ENCODE measurements around the gene RFXANK.
A peak's percentile ranks its signal among the peaks of the same experiment; 100 is the strongest.

Gene RFXANK

DNA sequence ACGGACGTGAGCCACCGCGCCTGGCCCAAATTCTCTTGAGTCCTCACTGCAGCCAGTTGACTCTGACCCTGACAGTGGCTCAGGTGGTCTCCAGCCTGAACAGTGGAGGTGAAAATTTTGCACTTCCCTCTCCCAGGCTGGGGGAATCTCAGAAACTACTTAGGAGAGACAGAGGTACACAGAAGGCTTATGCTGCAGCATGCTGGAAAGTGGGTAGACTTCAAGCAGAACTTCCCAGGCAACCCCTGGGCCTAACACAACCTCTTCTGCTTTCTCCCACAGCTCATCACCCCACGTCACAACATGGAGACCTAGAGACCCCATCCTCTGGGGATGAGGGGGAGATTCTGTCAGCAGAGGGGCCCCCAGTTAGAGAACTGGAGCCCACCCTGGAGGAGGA, 34.1 kb downstream of the RFXANK start:
- DNase-seq: no peak

DNA sequence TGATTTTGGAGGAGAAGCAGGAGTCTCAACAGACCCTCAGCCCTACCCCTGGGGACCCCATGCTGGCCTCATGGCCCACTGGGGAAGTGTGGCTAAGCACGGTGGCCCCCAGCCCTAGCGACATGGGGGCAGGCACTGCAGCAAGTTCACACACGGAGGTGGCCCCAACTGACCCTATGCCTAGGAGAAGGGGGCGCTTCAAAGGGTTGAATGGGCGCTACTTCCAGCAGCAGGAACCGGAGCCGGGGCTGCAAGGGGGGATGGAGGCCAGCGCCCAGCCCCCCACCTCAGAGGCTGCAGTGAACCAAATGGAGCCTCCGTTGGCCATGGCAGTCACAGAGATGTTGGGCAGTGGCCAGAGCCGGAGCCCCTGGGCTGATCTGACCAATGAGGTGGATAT, 34.6 kb downstream of the RFXANK start:
- DNase-seq: no peak

DNA sequence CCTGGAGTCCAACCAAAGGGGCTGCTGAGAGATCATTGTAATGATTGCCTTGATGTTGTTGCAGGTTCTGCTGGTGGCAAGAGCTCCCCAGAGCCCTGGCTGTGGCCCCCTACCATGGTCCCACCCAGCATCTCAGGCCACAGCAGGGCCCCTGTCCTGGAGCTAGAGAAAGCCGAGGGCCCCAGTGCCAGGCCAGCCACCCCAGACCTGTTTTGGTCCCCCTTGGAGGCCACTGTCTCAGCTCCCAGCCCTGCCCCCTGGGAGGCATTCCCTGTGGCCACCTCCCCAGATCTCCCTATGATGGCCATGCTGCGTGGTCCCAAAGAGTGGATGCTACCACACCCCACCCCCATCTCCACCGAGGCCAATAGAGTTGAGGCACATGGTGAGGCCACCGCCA, 35.2 kb downstream of the RFXANK start:
- DNase-seq: no peak

DNA sequence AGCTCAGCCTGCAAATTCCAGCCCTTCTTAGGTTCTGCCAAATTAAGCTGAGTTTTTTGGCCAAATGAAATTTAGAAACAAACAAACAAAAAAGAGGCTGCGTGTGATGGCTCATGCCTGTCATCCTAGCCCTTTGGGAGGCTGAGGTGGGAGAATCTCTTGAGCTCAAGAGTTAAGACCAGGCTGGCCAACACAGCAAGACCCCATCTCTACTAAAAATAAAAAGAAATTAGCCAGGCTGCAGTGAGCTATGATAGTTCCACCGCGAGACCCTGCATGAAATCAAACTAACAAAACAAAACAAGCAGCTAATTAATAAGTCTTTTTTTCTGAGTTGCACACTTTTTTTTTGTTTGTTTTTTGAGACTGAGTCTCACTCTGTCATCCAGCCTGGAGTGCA, 37.6 kb downstream of the RFXANK start:
- no peak for DNase-seq

DNA sequence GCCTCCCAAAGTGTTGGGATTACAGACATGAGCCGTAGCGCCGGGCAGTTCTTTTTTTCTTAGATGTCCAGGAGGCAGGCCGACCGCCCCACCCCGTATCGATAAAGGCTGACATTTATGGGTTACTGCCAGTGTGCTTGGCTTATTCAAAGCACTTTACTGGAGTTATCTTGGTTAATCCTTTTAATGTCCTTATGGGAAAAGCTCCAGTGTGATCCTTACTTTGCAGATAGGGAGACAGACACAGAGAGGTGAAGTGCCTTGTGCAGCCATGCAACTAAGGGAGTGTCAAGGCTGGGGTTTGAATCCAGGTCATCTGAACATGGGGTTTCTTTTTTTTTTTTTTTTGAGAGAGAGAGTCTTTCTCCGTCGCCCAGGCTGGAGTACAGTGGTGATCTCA, 38.9 kb downstream of the RFXANK start:
- no peak for DNase-seq

DNA sequence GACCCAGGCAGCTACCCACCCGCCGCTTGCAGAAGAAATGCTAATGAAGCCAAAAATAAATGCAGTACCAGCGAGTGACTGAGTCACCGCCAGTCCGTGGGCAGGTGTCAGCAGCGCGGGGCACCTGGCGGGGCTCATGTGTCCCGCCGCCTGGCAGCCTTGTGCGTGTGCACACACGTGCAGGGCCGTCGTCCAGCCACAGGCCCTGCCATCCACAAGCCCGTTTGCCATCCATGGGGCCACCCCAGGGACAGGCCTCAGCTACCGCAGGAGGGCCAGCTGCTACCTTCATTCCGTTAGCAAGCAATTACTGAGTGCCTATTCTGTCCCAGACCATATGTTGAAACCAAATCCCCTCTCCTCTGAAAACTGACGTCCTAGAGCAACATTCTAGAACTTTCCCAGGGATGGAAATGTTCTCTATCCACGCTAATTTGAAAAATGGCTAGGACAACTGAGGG, 40.2 kb downstream of the RFXANK start:
- DNase-seq: peak in 31 of 58 donors; percentile 5 to 80 (median 34)

DNA sequence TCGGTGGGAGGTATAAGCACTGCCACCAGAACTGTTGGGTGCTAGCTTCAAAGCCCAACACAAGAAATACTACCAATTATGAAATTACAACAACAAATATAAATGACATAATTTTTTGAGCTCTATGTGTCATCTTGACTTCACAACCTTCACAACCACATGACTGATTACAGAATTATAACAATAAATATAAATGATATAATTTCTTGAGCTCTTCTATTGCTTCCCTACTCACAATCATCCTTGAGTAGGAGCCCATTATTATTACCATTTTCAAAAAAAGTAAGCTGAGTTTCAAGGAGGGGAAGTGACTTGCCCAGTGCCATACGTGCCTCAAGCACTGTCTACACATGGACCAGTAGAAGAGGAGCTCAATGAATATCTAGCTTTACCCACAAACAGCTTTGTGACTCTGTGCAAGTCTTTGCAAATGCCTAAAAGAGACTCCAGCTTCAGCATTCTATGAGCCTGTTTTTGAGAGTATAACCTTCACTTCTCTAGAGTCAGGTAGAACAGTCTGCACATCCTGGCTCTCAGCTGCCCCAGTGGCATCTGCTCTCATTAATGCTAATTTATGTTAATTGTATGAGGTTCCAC, 42.3 kb downstream of the RFXANK start:
- DNase-seq: no peak

DNA sequence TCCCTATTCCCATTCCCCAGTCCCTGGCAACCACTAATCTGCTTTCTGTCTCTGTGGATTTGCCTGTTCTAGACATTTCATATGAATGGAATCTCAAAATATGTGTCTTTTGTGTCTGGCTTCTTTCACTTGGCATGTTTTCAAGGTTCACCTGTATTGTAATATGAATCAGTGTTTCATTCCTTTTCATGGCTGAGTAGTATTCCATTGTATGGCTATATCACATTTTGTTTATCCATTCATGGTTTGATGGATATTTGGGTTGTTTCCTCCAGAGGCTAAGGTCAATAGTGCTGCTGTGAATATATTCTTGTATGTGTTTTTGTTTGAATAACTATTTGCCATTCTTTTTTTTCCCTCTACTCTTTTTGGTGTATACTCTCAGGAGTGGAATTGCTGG, 44.1 kb downstream of the RFXANK start:
- DNase-seq: no peak

DNA sequence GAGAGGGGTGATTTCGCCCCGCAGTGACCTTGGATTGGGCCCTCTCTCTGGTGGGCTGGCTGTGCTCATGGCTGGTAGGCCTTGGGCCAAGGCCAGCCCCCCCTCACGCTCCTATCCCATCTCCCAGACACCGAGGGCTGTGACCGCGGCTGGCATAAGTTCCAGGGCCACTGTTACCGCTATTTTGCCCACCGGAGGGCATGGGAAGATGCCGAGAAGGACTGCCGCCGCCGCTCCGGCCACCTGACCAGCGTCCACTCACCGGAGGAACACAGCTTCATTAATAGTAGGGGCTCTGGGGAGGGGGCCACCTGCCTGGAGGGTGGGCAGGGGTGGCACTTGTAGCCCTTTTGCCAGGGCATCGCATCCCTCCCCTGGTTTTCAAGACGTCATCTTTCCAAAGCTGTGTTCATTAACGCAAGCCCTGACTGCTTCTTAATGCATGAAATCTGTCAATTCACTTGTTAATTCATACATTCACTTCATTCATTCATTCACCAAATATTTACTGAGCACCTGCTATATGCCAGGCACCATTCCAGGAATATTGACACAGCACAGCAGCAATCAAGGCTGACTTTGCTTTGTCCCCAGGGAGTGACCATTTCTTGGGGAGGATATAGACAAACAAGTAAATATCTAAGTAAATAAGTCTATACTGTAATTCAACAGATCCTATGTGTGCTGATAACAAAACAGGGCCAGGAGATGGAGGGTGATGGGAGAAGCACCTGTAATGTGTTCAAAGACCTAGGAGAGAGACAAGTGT, 46.3 kb downstream of the RFXANK start:
- no peak for DNase-seq

DNA sequence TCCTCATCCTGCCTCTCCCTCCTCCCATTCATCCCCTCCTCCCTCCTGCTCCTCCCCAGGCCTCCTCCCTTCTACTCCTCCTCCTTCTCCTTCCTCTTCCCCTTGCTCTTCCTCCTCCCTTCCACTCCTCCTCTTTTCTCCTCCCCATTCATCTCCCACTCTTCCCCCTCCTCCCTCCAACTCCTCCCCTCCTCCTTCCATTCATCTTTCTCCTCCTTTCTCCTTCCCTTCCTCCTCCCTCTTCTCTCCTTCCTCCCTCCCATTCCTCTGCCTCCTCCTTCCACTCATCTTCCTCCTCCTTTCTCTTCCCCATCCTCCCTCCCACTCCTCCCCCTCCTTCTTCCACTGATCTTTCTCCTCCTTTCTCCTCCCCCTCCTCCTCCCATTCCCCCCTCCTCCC, 47.6 kb downstream of the RFXANK start:
- no peak for DNase-seq

DNA sequence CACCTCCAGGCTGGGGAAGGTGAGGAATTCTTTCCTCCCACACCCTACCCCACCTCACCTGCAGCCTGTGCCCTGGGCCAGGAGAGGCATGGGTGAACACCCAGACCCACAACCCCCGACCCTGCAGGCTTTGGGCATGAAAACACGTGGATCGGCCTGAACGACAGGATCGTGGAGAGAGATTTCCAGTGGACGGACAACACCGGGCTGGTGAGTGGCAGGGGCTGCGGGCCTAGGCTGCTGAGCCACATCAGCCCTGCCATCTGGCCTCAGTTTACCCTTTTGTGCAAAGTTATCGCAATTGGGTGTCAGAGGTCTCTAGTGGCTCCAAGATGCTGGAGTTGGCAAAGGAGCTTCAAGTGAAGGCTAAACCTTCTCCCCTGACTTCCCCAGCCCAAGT, 48.4 kb downstream of the RFXANK start:
- no peak for DNase-seq

DNA sequence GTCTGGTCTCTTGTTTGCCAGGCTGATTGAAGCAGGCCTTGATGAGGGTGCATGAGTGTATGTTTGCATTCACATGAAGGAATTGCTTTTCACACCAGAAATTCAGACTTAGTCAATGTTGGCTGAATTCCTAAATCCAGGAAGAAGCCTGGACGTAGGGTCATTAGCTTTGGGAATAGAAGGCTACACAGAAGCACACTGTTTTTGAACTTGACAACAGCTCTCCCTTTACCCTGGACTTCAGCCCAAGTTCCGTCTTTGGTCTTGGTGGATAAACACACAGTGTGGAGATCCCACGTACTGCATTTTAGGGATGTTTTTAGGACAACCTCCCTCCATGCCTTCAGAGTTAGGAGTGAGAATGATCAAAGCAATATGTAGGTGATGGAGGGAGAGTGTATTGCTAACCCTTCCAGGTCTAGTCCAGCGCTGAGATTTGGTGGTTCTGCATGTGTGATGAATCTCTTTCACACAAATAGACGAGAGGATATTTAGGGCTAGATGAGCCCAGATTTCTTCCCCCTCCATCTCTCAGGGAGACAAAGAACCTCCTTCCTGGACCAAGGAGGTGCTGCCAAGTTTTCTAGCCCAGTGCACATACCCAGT, 58.2 kb downstream of the RFXANK start:
- DNase-seq: no peak

Data from anterior cingulate cortex (tissue), 58 donors.